Measurements from ENCODE around the gene GLIPR1L2. TPM values are rescaled to one million over a fixed set of nuclear protein-coding genes. Genes with fewer than 3 reads are reported as not detected.
A peak's percentile ranks its signal among the peaks of the same experiment; 100 is the strongest.
"Not testable (repeated sequence)": the region's sequence is repeated elsewhere in the genome, so short reads cannot be mapped to it uniquely, and the experiment has no call there.

GLIPR1L2 gene
- total RNA-seq, 1 donor: 0.43 TPM

DNA sequence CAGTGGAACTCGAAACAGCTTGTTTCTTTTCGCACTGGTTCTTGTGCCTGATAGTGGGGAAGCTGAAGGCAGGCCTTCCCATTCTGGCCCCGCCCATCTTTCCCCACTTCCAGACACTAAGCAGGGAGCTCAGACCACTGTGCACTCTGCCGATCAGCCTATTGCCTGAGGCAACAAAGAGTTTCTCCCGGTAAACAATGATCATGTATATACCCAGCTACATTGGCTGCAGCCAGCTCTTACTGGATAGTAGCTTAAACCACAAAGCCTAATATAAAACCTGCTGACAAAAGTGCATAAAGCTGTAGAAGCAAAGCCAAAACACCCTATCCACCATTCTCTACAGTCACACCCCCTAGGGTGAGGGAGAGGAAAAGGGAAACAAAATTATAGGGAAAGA is 65.0 kb downstream of the GLIPR1L2 start:
- no peak for DNase-seq (ENCODE audit: low read depth)
- no peak overlapping the region for H3K4me3 ChIP-seq (ENCODE audit: low read depth, low read length)
- TF ChIP-seq, protein P1, sequence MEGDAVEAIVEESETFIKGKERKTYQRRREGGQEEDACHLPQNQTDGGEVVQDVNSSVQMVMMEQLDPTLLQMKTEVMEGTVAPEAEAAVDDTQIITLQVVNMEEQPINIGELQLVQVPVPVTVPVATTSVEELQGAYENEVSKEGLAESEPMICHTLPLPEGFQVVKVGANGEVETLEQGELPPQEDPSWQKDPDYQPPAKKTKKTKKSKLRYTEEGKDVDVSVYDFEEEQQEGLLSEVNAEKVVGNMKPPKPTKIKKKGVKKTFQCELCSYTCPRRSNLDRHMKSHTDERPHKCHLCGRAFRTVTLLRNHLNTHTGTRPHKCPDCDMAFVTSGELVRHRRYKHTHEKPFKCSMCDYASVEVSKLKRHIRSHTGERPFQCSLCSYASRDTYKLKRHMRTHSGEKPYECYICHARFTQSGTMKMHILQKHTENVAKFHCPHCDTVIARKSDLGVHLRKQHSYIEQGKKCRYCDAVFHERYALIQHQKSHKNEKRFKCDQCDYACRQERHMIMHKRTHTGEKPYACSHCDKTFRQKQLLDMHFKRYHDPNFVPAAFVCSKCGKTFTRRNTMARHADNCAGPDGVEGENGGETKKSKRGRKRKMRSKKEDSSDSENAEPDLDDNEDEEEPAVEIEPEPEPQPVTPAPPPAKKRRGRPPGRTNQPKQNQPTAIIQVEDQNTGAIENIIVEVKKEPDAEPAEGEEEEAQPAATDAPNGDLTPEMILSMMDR (IDR thresholded peaks at IDR 0.05; ENCODE audit: insufficient read depth, low read depth, low read length): no peak

DNA sequence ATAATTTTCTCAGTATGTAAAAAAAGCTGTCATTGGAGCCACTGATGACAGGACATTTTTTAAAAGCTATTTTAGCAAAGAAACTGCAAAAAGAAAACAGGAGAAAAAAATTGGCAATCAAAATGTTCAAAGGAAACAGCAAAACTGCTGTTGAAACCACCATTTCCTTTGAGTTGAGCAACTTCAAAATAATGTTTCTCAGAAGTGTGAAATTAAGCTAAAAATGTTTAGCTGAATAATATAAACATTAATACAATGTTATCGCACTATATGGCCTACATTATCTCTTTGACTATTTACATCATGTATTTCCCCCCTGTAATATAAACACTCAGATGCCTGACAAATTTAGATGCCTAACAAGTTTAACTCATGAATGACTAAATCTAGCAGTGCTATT is 66.3 kb downstream of the GLIPR1L2 start:
- DNase-seq (ENCODE audit: low read depth): peak; percentile 24
- H3K4me3 ChIP-seq (ENCODE audit: low read depth, low read length): no peak overlapping the region
- TF ChIP-seq, protein P1 (IDR thresholded peaks at IDR 0.05; ENCODE audit: insufficient read depth, low read depth, low read length): no peak

DNA sequence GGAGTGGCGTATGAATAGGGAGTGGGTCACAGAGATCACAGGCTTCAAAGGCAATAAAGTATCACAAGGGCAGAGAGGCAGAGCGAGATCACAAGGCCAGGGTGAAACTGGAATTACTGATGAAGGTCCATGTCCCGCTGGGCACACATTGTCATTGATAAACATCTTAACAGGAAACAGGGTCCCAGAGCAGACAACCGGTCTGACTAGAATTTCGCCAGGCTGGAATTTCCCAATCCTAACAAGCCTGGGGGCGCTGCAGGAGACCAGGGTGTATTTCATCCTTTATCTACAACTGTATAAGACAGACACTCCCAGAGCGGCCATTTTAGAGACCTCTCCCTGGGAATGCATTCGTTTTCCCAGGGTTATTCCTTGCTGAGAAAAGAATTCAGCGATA is 67.0 kb downstream of the GLIPR1L2 start:
- DNase-seq (ENCODE audit: low read depth): not testable (repeated sequence)

DNA sequence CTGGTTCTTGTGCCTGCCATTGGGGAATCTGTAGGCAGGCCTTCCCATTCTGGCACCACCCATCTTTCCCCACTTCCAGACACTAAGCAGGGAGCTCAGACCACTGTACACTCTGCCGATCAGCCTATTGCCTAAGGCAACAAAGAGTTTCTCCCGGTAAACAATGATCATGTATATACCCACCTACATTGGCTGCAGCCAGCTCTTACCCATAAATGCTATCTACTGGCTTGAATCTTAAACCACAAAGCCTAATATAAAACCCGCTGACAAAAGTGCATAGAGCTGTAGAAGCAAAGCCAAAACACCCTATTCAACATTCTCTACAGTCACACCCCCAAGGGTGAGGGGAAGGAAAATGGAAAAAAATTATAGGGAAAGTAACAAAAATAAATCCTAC is 68.9 kb downstream of the GLIPR1L2 start:
- DNase-seq (ENCODE audit: low read depth): no peak
- no peak overlapping the region for H3K4me3 ChIP-seq (ENCODE audit: low read depth, low read length)
- TF ChIP-seq, protein P1 (IDR thresholded peaks at IDR 0.05; ENCODE audit: insufficient read depth, low read depth, low read length): no peak

More for the DNA sequence above, 67.0 kb downstream of the GLIPR1L2 start:
- not testable (repeated sequence) for H3K4me3 ChIP-seq (ENCODE audit: low read depth, low read length)

DNA sequence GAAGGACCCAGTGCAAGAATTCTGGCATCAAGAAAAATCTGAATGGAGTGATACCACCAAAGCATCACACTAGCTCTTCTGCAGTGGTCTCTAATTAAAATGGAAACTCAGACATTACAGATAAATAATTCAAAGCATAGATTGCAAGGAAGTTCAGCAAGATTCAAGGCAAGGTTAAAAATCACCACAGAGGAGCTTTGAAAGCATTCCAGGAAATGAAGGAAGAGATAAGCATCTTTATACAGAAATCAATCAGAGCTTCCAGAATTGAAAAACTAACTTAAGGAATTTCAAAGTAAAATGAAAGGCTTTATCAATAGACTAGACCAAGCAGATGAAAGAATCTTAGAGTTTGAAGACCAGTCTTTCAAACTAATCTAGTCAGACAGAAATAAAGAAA is 69.3 kb downstream of the GLIPR1L2 start:
- no peak overlapping the region for H3K4me3 ChIP-seq (ENCODE audit: low read depth, low read length)
- TF ChIP-seq, protein P1 (IDR thresholded peaks at IDR 0.05; ENCODE audit: insufficient read depth, low read depth, low read length): no peak
- DNase-seq (ENCODE audit: low read depth): peak; percentile 10

DNA sequence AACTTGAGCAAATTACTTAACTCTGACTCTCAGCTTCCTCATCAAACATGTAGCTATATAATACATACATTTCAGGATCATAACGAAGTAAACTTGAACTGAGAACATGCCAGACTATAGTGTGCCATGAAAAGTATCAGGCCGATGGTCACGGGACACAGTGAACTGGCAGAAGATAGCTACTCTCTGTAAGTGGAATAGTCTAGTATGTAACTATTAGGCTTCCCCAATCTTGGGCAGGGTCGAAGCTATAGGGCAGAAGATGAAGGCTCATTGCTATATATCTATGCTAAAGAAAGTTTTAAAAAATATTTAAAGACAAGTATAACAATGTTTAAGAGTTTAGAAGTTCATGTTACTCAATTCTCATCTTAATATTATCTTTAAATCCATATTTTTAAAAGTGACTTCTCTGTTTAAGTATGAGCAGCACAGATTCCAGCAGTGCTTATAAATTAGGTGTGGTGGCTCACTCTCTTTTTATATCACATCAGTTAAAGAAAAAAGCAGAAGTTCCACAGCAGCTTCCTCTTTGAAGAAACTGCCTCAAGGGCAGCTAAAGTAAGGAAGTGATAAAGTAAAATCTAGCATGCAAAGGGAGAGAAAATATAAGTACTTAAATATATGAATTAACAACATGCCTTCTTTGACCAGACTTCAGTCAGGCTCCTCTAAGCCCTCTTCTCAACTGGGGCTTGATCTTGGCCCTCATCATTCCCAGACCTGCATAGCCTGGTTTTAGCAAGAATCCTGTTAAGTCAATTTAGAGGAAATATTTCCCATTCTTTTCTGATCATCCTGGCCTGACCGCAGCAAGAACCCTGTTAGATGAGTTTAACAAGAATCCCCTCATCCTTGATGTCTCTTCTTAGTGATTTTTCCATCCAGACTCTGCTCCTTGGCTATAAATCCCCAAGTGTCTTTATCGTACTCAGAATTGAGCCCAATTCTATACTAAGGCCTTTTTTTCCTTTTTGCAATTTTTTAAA is 81.3 kb downstream of the GLIPR1L2 start:
- TF ChIP-seq, protein P1 (IDR thresholded peaks at IDR 0.05; ENCODE audit: insufficient read depth, low read depth, low read length): no peak
- H3K4me3 ChIP-seq (ENCODE audit: low read depth, low read length): no peak overlapping the region
- no peak for DNase-seq (ENCODE audit: low read depth)

DNA sequence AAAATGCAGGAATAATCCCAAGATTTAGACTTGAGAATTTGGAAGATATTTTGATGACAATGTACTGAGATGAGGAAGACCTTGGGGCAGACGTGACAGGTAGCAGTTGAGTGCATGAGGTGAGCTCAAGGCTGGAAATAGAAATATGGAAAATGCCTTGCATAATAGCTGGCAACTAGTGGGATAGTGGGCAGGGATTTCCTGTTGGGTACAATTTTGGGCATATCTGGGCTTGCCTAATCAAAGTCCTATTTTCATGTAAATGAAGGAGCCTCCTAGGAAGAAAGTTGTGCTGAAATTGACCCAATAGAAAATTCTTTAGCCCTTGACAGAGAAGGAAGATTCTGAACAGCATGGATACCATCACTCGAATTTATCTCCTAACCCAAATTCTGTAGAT is 83.2 kb downstream of the GLIPR1L2 start:
- no peak overlapping the region for H3K4me3 ChIP-seq (ENCODE audit: low read depth, low read length)
- TF ChIP-seq, protein P1 (IDR thresholded peaks at IDR 0.05; ENCODE audit: insufficient read depth, low read depth, low read length): no peak
- DNase-seq (ENCODE audit: low read depth): no peak

Measured in fibroblast of villous mesenchyme (primary cell).